Stimulated activated effector memory CD8-positive, alpha-beta T cell treated with anti-CD3 and anti-CD28 coated beads, Interleukin-12 subunit alpha, Interleukin-12 subunit beta, amount 100 ng/mL, for 72 hours (primary cell): ENCODE results near the gene SAPCD2.

Source experiments
- ATAC-seq: fragments of 150-1000 bp; cut with Tn5 transposase; 2 replicates; pipeline ENCODE4 v1.10.0; 2021
- DNase-seq, 2 donors: peaks; one replicate each; pipeline ENCODE4 v3.0.0; 2021 to 2022; ENCODE audit warnings: low spot score in 2 of 2
- H3K27ac Mint-ChIP-seq: one replicate; pipeline ENCODE4 v1.8.0; 2022; ENCODE audit warnings: mild to moderate bottlenecking, mixed read lengths
- H3K36me3 Mint-ChIP-seq: one replicate; pipeline ENCODE4 v1.8.0; 2022; ENCODE audit warnings: mild to moderate bottlenecking, mixed read lengths
- H3K4me1 Mint-ChIP-seq: one replicate; pipeline ENCODE4 v1.8.0; 2022; ENCODE audit warnings: mixed read lengths
- H3K4me3 Mint-ChIP-seq: one replicate; pipeline ENCODE4 v1.8.0; 2022; ENCODE audit warnings: mild to moderate bottlenecking, mixed read lengths
- H3K9me3 Mint-ChIP-seq: one replicate; pipeline ENCODE4 v1.8.0; 2022; ENCODE audit warnings: mixed read lengths

Gene SAPCD2

GRCh38 chr9:137018761-137019559 lies 51.4 kb downstream of the SAPCD2 start:
- no peak for ATAC-seq
- no peak overlapping the region for H3K4me3 Mint-ChIP-seq
- DNase-seq = no peak
- H3K36me3 Mint-ChIP-seq = peaks cover 21% of the 10 kb centered on the region
- H3K9me3 Mint-ChIP-seq = no peaks in the 10 kb centered on the region
- peaks cover 6% of the 10 kb centered on the region for H3K4me1 Mint-ChIP-seq
- H3K27ac Mint-ChIP-seq = no peak overlapping the region

GRCh38 chr9:137017791-137018497 lies 52.4 kb downstream of the SAPCD2 start:
- no peak overlapping the region for H3K27ac Mint-ChIP-seq

GRCh38 chr9:137017071-137017470 lies 53.3 kb downstream of the SAPCD2 start:
- Mint-ChIP-seq H3K4me1 (peaks cover 3% of the 10 kb centered on the region), H3K9me3 (no peaks in the 10 kb centered on the region), H3K27ac (no peak overlapping the region), H3K36me3 (peaks cover 17% of the 10 kb centered on the region), H3K4me3 (no peak overlapping the region)
- ATAC-seq (no peak), DNase-seq (no peak)

More at GRCh38 chr9:137017791-137018497, 52.4 kb downstream of the SAPCD2 start:
- H3K36me3 Mint-ChIP-seq = peaks cover 21% of the 10 kb centered on the region
- no peak overlapping the region for H3K4me3 Mint-ChIP-seq
- no peaks in the 10 kb centered on the region for H3K9me3 Mint-ChIP-seq
- no peak for ATAC-seq
- DNase-seq = no peak
- peaks cover 6% of the 10 kb centered on the region for H3K4me1 Mint-ChIP-seq

- Mint-ChIP-seq H3K9me3 (no peaks in the 10 kb centered on the region), H3K27ac (no peak overlapping the region), H3K36me3 (peaks cover 12% of the 10 kb centered on the region), H3K4me1 (no peaks in the 10 kb centered on the region), H3K4me3 (no peak overlapping the region)
- DNase-seq (no peak), ATAC-seq (no peak)
Observed at GRCh38 chr9:137016436-137016835, 53.9 kb downstream of the SAPCD2 start.

GRCh38 chr9:137015976-137016375 lies 54.4 kb downstream of the SAPCD2 start:
- H3K27ac Mint-ChIP-seq = no peak overlapping the region
- no peak overlapping the region for H3K4me3 Mint-ChIP-seq
- H3K36me3 Mint-ChIP-seq = peaks cover 12% of the 10 kb centered on the region

GRCh38 chr9:137015540-137015930 lies 54.8 kb downstream of the SAPCD2 start:
- Mint-ChIP-seq H3K4me1 (no peaks in the 10 kb centered on the region), H3K4me3 (no peak overlapping the region), H3K27ac (no peak overlapping the region), H3K9me3 (no peaks in the 10 kb centered on the region), H3K36me3 (peaks cover 12% of the 10 kb centered on the region)
- no peak for DNase-seq
- no peak for ATAC-seq

More at GRCh38 chr9:137015976-137016375, 54.4 kb downstream of the SAPCD2 start:
- H3K4me1 Mint-ChIP-seq = no peaks in the 10 kb centered on the region
- ATAC-seq (no peak), DNase-seq (no peak)
- H3K9me3 Mint-ChIP-seq = no peaks in the 10 kb centered on the region

- no peaks in the 10 kb centered on the region for H3K9me3 Mint-ChIP-seq
- DNase-seq = no peak
- H3K4me3 Mint-ChIP-seq = no peak overlapping the region
- H3K27ac Mint-ChIP-seq = no peak overlapping the region
- H3K4me1 Mint-ChIP-seq = no peaks in the 10 kb centered on the region
- peaks cover 8% of the 10 kb centered on the region for H3K36me3 Mint-ChIP-seq
- ATAC-seq = no peak
Observed at GRCh38 chr9:137014776-137015539, 55.4 kb downstream of the SAPCD2 start.

- no peak for ATAC-seq
- Mint-ChIP-seq H3K9me3 (no peaks in the 10 kb centered on the region), H3K27ac (no peak overlapping the region), H3K4me1 (no peaks in the 10 kb centered on the region), H3K36me3 (peaks cover under 1% of the 10 kb centered on the region), H3K4me3 (no peak overlapping the region)
- DNase-seq = no peak
Observed at GRCh38 chr9:137014166-137014565, 56.2 kb downstream of the SAPCD2 start.

- Mint-ChIP-seq H3K36me3 (no peaks in the 10 kb centered on the region), H3K27ac (no peak overlapping the region), H3K4me1 (no peaks in the 10 kb centered on the region), H3K4me3 (no peak overlapping the region), H3K9me3 (no peaks in the 10 kb centered on the region)
- ATAC-seq = no peak
- no peak for DNase-seq
Observed at GRCh38 chr9:137013571-137013940, 56.8 kb downstream of the SAPCD2 start.

GRCh38 chr9:137012694-137013570 lies 57.4 kb downstream of the SAPCD2 start:
- H3K27ac Mint-ChIP-seq = no peak overlapping the region
- no peaks in the 10 kb centered on the region for H3K9me3 Mint-ChIP-seq
- H3K36me3 Mint-ChIP-seq = no peaks in the 10 kb centered on the region
- no peak overlapping the region for H3K4me3 Mint-ChIP-seq
- ATAC-seq (no peak), DNase-seq (no peak)
- no peaks in the 10 kb centered on the region for H3K4me1 Mint-ChIP-seq
